HepG2 (cell line): ENCODE results near the gene FUT1. TPM values are rescaled to one million over a fixed set of nuclear protein-coding genes. Genes with fewer than 3 reads are reported as not detected.

ENCODE experiments used
- CEBPG ChIP-seq: IDR thresholded peaks from 2 replicates; pipeline ENCODE4 v1.6.1; 2016
- GFI1 ChIP-seq: sonication (generic); formaldehyde crosslinking; IDR thresholded peaks from 2 replicates; pipeline ENCODE4 v1.5.0; 2020; ENCODE audit warnings: missing genetic modification reagents, mild to moderate bottlenecking, borderline replicate concordance
- HOXA5 ChIP-seq: sonication (generic); formaldehyde crosslinking; IDR thresholded peaks from 2 replicates; pipeline ENCODE4 v1.4.0; 2020; ENCODE audit warnings: missing genetic modification reagents
- SIN3A ChIP-seq: IDR thresholded peaks from 2 replicates; pipeline ENCODE4 v1.6.1; 2011; ENCODE audit warnings: low read depth, mild to moderate bottlenecking, control low read depth, low read length, borderline replicate concordance
- TAF1 ChIP-seq: sonication (generic); formaldehyde crosslinking; IDR thresholded peaks from 2 replicates; pipeline ENCODE4 v1.4.0; 2020; ENCODE audit warnings: missing genetic modification reagents
- ZC3H4 ChIP-seq: sonication (generic); formaldehyde crosslinking; IDR thresholded peaks from 2 replicates; pipeline ENCODE4 v1.4.0; 2020; ENCODE audit warnings: missing genetic modification reagents, borderline replicate concordance
- ZNF143 ChIP-seq: sonication (generic); formaldehyde crosslinking; IDR thresholded peaks from 2 replicates; pipeline ENCODE4 v1.4.0; 2020; ENCODE audit warnings: missing genetic modification reagents
- ZNF564 ChIP-seq: sonication (generic); formaldehyde crosslinking; IDR thresholded peaks from 2 replicates; pipeline ENCODE4 v1.8.1; 2023; ENCODE audit warnings: mild to moderate bottlenecking, missing genetic modification reagents
- ZNF607 ChIP-seq: sonication (generic); formaldehyde crosslinking; IDR thresholded peaks from 2 replicates; pipeline ENCODE4 v1.5.1; 2020; ENCODE audit warnings: missing genetic modification reagents, mild to moderate bottlenecking, borderline replicate concordance
- ZNF782 ChIP-seq: sonication (generic); formaldehyde crosslinking; IDR thresholded peaks from 2 replicates; pipeline ENCODE4 v1.4.0; 2020; ENCODE audit warnings: missing genetic modification reagents, mild to moderate bottlenecking, borderline replicate concordance
- polyA plus RNA-seq, 8 experiments: library from polyadenylated mRNA; depleted of rRNA in 3 of 8; stranded (reverse) in 7 of 8; unstranded in 1 of 8; fragments of >200 nt; fragmentation: Illumina TruSeq in 4 of 8; extraction: Trizol in 4 of 8; gene quantifications; 2 replicates each; pipeline versions ENCODE4 v1.2.1 to v1.2.3, GENCODE V29; 2011 to 2016; ENCODE audit warnings: low read depth in 4 of 8, missing spikeins in 1 of 8, mixed read lengths in 1 of 8; ENCODE audit not compliant: insufficient read depth in 1 of 8
- total RNA-seq, 5 experiments: library from RNA; depleted of rRNA; stranded (reverse); fragments of >200 nt; fragmentation: Illumina TruSeq; extraction: Trizol; gene quantifications; 2 replicates each; pipeline ENCODE4 v1.2.3, GENCODE V29; 2016; ENCODE audit warnings: low read depth in 1 of 5
- TF ChIP-seq, protein P1 (sequence below): sonication (generic); formaldehyde crosslinking; IDR thresholded peaks from 2 replicates; pipeline ENCODE4 v1.8.0; 2022; ENCODE audit warnings: mild to moderate bottlenecking, missing genetic modification reagents, moderate library complexity
- TF ChIP-seq, protein P2 (sequence below): IDR thresholded peaks from 2 replicates; pipeline ENCODE4 v1.6.1; 2016; ENCODE audit warnings: low read depth, missing genetic modification reagents, missing compliant biosample characterization
- TF ChIP-seq, protein P3 (sequence below), 2 experiments: sonication (generic) in 1 of 2; formaldehyde crosslinking in 1 of 2; IDR thresholded peaks; 2 replicates each; pipeline versions ENCODE4 v1.4.0 to v1.6.1; 2016 to 2020; ENCODE audit warnings: borderline replicate concordance in 1 of 2, low read depth in 1 of 2, mild to moderate bottlenecking in 1 of 2, missing genetic modification reagents in 1 of 2
- TF ChIP-seq, protein P4 (sequence below): sonication (generic); formaldehyde crosslinking; IDR thresholded peaks from 2 replicates; pipeline ENCODE4 v1.4.0; 2020; ENCODE audit warnings: missing genetic modification reagents, mild to moderate bottlenecking, borderline replicate concordance

The FUT1 gene
- total and polyA plus RNA-seq, 2 of the 13 experiments (the other 11 are each of a cell fraction or from before 2014, with no cell fraction given) = 0.07 to 1.1 TPM

DNA sequence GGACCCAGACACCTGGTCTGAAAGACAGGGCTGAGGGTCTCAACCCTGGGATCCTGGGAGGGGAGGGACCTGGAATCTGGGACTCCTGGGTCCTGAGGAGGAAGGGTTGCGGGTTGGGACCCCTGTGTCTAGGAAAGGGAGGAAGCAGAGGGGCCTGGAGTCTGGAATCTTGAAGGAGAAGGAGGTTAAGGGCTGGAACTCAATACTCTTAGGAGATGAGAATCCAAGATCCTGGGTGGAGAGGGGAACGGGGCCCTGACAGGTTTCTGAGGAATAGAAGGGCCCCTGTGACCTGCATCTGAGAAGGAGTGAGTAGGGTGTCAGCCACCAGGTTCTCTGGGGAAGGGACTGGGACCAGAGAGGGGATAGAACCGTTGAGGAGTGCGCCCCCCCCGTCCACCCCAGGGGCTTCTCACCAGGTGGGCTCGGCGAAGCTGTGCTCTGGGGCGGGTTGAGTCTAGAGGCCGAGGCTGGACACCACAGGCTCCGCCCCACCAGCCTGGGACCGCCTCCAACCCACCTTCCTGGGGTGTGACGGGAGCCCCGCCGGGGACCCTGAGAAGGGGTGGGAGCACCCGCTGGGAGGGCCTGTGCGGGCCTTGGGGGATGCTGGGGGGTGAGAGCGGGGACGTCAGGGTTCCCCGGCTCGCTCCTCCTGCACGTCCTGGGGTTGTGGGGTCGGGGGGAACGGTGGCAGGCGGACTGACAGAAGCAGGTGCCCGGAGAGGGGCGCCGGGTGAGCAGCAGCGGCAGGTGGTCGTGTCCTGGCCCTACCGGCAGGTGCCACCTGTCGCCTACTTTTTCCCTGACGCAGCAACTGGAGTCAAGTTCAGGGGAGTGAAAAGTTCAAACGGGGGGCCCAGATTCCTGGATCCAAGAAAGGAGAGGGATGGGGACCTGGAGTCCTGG is 32.9 kb downstream of the FUT1 start, which contains the start of gene MAMSTR (continued):
- TF ChIP-seq, protein P1, sequence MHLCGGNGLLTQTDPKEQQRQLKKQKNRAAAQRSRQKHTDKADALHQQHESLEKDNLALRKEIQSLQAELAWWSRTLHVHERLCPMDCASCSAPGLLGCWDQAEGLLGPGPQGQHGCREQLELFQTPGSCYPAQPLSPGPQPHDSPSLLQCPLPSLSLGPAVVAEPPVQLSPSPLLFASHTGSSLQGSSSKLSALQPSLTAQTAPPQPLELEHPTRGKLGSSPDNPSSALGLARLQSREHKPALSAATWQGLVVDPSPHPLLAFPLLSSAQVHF (CRISPR knock-in tag) = no peak
- TF ChIP-seq, protein P2, sequence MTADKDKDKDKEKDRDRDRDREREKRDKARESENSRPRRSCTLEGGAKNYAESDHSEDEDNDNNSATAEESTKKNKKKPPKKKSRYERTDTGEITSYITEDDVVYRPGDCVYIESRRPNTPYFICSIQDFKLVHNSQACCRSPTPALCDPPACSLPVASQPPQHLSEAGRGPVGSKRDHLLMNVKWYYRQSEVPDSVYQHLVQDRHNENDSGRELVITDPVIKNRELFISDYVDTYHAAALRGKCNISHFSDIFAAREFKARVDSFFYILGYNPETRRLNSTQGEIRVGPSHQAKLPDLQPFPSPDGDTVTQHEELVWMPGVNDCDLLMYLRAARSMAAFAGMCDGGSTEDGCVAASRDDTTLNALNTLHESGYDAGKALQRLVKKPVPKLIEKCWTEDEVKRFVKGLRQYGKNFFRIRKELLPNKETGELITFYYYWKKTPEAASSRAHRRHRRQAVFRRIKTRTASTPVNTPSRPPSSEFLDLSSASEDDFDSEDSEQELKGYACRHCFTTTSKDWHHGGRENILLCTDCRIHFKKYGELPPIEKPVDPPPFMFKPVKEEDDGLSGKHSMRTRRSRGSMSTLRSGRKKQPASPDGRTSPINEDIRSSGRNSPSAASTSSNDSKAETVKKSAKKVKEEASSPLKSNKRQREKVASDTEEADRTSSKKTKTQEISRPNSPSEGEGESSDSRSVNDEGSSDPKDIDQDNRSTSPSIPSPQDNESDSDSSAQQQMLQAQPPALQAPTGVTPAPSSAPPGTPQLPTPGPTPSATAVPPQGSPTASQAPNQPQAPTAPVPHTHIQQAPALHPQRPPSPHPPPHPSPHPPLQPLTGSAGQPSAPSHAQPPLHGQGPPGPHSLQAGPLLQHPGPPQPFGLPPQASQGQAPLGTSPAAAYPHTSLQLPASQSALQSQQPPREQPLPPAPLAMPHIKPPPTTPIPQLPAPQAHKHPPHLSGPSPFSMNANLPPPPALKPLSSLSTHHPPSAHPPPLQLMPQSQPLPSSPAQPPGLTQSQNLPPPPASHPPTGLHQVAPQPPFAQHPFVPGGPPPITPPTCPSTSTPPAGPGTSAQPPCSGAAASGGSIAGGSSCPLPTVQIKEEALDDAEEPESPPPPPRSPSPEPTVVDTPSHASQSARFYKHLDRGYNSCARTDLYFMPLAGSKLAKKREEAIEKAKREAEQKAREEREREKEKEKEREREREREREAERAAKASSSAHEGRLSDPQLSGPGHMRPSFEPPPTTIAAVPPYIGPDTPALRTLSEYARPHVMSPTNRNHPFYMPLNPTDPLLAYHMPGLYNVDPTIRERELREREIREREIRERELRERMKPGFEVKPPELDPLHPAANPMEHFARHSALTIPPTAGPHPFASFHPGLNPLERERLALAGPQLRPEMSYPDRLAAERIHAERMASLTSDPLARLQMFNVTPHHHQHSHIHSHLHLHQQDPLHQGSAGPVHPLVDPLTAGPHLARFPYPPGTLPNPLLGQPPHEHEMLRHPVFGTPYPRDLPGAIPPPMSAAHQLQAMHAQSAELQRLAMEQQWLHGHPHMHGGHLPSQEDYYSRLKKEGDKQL = no peak
- no peak for TF ChIP-seq TAF1 (CRISPR knock-in tag)
- 0 out of 2 replicates have a peak, but pooled peaks have one; percentile 40 for TF ChIP-seq ZNF564 (CRISPR knock-in tag)
- no peak for TF ChIP-seq ZNF782 (CRISPR knock-in tag)
- no peak for TF ChIP-seq CEBPG
- TF ChIP-seq SIN3A = no peak
- TF ChIP-seq, protein P3, sequence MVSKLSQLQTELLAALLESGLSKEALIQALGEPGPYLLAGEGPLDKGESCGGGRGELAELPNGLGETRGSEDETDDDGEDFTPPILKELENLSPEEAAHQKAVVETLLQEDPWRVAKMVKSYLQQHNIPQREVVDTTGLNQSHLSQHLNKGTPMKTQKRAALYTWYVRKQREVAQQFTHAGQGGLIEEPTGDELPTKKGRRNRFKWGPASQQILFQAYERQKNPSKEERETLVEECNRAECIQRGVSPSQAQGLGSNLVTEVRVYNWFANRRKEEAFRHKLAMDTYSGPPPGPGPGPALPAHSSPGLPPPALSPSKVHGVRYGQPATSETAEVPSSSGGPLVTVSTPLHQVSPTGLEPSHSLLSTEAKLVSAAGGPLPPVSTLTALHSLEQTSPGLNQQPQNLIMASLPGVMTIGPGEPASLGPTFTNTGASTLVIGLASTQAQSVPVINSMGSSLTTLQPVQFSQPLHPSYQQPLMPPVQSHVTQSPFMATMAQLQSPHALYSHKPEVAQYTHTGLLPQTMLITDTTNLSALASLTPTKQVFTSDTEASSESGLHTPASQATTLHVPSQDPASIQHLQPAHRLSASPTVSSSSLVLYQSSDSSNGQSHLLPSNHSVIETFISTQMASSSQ (IDR thresholded peaks at IDR 0.05; ENCODE audit: low read depth) = no peak
- TF ChIP-seq, protein P3 (CRISPR knock-in tag; IDR thresholded peaks at IDR 0.05; ENCODE audit: borderline replicate concordance) = no peak
- no peak for TF ChIP-seq ZNF607
- TF ChIP-seq HOXA5 (CRISPR knock-in tag) = 0 out of 2 replicates have a peak, but pooled peaks have one; percentile 15
- no peak for TF ChIP-seq GFI1 (CRISPR knock-in tag)
- no peak for TF ChIP-seq ZC3H4 (CRISPR knock-in tag)
- no peak for TF ChIP-seq ZNF143
- TF ChIP-seq, protein P4, sequence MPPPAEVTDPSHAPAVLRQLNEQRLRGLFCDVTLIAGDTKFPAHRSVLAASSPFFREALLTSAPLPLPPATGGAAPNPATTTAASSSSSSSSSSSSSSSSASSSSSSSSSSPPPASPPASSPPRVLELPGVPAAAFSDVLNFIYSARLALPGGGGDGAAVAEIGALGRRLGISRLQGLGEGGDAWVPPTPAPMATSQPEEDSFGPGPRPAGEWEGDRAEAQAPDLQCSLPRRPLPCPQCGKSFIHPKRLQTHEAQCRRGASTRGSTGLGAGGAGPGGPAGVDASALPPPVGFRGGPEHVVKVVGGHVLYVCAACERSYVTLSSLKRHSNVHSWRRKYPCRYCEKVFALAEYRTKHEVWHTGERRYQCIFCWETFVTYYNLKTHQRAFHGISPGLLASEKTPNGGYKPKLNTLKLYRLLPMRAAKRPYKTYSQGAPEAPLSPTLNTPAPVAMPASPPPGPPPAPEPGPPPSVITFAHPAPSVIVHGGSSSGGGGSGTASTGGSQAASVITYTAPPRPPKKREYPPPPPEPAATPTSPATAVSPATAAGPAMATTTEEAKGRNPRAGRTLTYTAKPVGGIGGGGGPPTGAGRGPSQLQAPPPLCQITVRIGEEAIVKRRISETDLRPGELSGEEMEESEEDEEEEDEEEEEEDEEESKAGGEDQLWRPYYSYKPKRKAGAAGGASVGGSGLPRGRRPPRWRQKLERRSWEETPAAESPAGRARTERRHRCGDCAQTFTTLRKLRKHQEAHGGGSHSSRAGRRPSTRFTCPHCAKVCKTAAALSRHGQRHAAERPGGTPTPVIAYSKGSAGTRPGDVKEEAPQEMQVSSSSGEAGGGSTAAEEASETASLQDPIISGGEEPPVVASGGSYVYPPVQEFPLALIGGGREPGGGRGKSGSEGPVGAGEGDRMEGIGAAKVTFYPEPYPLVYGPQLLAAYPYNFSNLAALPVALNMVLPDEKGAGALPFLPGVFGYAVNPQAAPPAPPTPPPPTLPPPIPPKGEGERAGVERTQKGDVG (CRISPR knock-in tag) = no peak
